NCI-H1092 (cell line): ENCODE data around the gene CLK1.
"Not testable (repeated sequence)": the region's sequence is repeated elsewhere in the genome, so short reads cannot be mapped to it uniquely, and the experiment has no call there.

Source experiments
- DNase-seq: peaks from one replicate; lab custom pipeline; 2025; lab: John Stamatoyannopoulos, UW

CLK1 gene

GRCh38 chr2:200851398-200852248 is 12.8 kb downstream of the CLK1 start:
- DNase-seq: no peak

GRCh38 chr2:200850512-200851256 is 13.8 kb downstream of the CLK1 start:
- no peak for DNase-seq

- no peak for DNase-seq
These were observed 16.5 kb downstream of the CLK1 start for GRCh38 chr2:200847939-200848338.

GRCh38 chr2:200847269-200847668 is 17.2 kb downstream of the CLK1 start:
- DNase-seq: no peak

GRCh38 chr2:200845669-200846325 is 18.7 kb downstream of the CLK1 start:
- no peak for DNase-seq

- DNase-seq: no peak
These were observed 19.3 kb downstream of the CLK1 start for GRCh38 chr2:200845194-200845593.

GRCh38 chr2:200843993-200844948 is 20.2 kb downstream of the CLK1 start:
- no peak for DNase-seq

GRCh38 chr2:200839513-200839912 is 24.9 kb downstream of the CLK1 start:
- no peak for DNase-seq

GRCh38 chr2:200834701-200835100 is 29.8 kb downstream of the CLK1 start:
- DNase-seq: no peak

GRCh38 chr2:200829258-200829655 is 35.2 kb downstream of the CLK1 start:
- DNase-seq: no peak

- no peak for DNase-seq
These were observed 35.7 kb downstream of the CLK1 start for GRCh38 chr2:200828572-200829257.

- DNase-seq: no peak
These were observed 36.4 kb downstream of the CLK1 start for GRCh38 chr2:200828104-200828503.

GRCh38 chr2:200821686-200822245 is 42.7 kb downstream of the CLK1 start:
- no peak for DNase-seq

- DNase-seq: no peak
These were observed 43.8 kb downstream of the CLK1 start for GRCh38 chr2:200820573-200821234.

GRCh38 chr2:200818732-200819131 is 45.7 kb downstream of the CLK1 start:
- DNase-seq: not testable (repeated sequence)

GRCh38 chr2:200814917-200815316 is 49.5 kb downstream of the CLK1 start:
- DNase-seq: no peak

GRCh38 chr2:200814276-200814815 is 50.1 kb downstream of the CLK1 start:
- no peak for DNase-seq

GRCh38 chr2:200812122-200813022 is 52.1 kb downstream of the CLK1 start:
- DNase-seq: no peak
